DOHH2 (cell line): ENCODE measurements around the gene DNAH14.

ENCODE experiments used
- H3F3A ChIP-seq: fragments of 200-600 bp; sonication (generic), shearing (Covaris generic); 2 replicates; pipeline ENCODE4 v1.6.0; 2016; ENCODE audit warnings: antibody characterized with exemption, mild to moderate bottlenecking; ENCODE audit not compliant: control insufficient read depth, insufficient read depth
- H3K27ac ChIP-seq: fragments of 200-600 bp; sonication (generic); 2 replicates; pipeline ENCODE4 v1.5.1; 2014; ENCODE audit warnings: low read depth, mild to moderate bottlenecking, low read length, moderate library complexity
- H3K27me3 ChIP-seq: fragments of 200-600 bp; sonication (generic); 2 replicates; pipeline ENCODE4 v1.6.1; 2014; ENCODE audit warnings: mild to moderate bottlenecking, low read length, mixed read lengths; ENCODE audit not compliant: control insufficient read depth
- H3K36me3 ChIP-seq: fragments of 200-600 bp; sonication (generic); 2 replicates; pipeline ENCODE4 v1.6.1; 2014; ENCODE audit warnings: mild to moderate bottlenecking, low read length, moderate library complexity, mixed read lengths; ENCODE audit not compliant: control insufficient read depth
- H3K4me1 ChIP-seq: fragments of 200-600 bp; sonication (generic); 2 replicates; pipeline ENCODE4 v1.6.1; 2014; ENCODE audit warnings: mild to moderate bottlenecking, low read length, mixed read lengths; ENCODE audit not compliant: control insufficient read depth
- H3K4me2 ChIP-seq: fragments of 200-600 bp; sonication (generic); 2 replicates; pipeline ENCODE4 v1.6.0; 2014; ENCODE audit warnings: mild to moderate bottlenecking, low read length, moderate library complexity
- H3K4me3 ChIP-seq: fragments of 200-600 bp; sonication (generic); 2 replicates; pipeline ENCODE4 v1.5.1; 2014; ENCODE audit warnings: mild to moderate bottlenecking, low read length, mixed read lengths
- H3K79me2 ChIP-seq: fragments of 200-600 bp; sonication (generic); 2 replicates; pipeline ENCODE4 v1.6.1; 2014; ENCODE audit warnings: mild to moderate bottlenecking, low read length, mixed read lengths; ENCODE audit not compliant: control insufficient read depth
- H3K9me2 ChIP-seq: fragments of 200-600 bp; sonication (generic); replicated peaks from 2 replicates; pipeline ENCODE4 v1.6.1; 2014; ENCODE audit warnings: mild to moderate bottlenecking, low read length, mixed read lengths; ENCODE audit not compliant: control insufficient read depth
- H3K9me3 ChIP-seq: fragments of 200-600 bp; sonication (generic); 2 replicates; pipeline ENCODE4 v1.6.1; 2014; ENCODE audit warnings: antibody characterized with exemption, low read length, mixed read lengths; ENCODE audit not compliant: control insufficient read depth, insufficient read depth
- H4K20me1 ChIP-seq: fragments of 200-600 bp; sonication (generic); 2 replicates; pipeline ENCODE4 v1.6.0; 2014; ENCODE audit warnings: low read depth, mild to moderate bottlenecking, antibody characterized with exemption, low read length, moderate library complexity; ENCODE audit not compliant: control insufficient read depth, insufficient read depth
- EZH2phosphoT487 ChIP-seq: fragments of 200-600 bp; sonication (generic); IDR thresholded peaks from 2 replicates; pipeline ENCODE4 v1.6.1; 2017; ENCODE audit warnings: borderline replicate concordance, mild to moderate bottlenecking, antibody characterized with exemption, low read length, moderate library complexity, mixed read lengths
- TF ChIP-seq, protein P1 (sequence below): fragments of 200-600 bp; sonication (generic); IDR thresholded peaks from one replicate; pipeline ENCODE4 v1.5.1; 2014; ENCODE audit warnings: antibody characterized with exemption, mild to moderate bottlenecking, low read depth, low read length; ENCODE audit not compliant: poor library complexity, severe bottlenecking

The DNAH14 gene

DNA sequence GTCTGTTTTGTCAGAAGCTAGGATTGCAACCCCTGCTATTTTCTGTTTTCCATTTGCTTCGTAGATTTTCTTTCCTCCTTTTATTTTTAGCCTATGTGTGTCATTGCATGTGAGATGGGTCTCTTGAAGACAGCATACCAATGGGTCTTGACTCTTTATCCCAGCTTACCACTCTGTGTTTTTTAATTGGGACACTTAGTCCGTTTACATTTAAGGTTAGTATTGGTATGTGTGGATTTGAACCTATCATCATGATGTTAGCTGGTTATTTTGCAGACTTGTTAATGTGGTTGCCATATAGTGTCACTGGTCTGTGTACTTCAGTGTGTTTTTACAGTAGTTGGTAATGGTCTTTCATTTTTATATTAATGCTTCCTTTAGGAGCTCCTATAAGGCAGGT is 141.5 kb downstream of the DNAH14 start:
- H3K27ac ChIP-seq: no peak overlapping the region
- 0 out of 2 replicates have a peak, but pooled peaks cover 3% of the 10 kb centered on the region for H3K9me3 ChIP-seq
- H3K79me2 ChIP-seq: no peaks in the 10 kb centered on the region
- H4K20me1 ChIP-seq: no peaks in the 10 kb centered on the region
- no peaks in the 10 kb centered on the region for H3K9me2 ChIP-seq
- H3K27me3 ChIP-seq: no peaks in the 10 kb centered on the region
- H3K4me3 ChIP-seq: no peak overlapping the region
- H3K4me2 ChIP-seq: no peak overlapping the region
- H3K36me3 ChIP-seq: no peaks in the 10 kb centered on the region
- no peaks in the 10 kb centered on the region for H3K4me1 ChIP-seq
- TF ChIP-seq EZH2phosphoT487: no peak
- TF ChIP-seq, protein P1, sequence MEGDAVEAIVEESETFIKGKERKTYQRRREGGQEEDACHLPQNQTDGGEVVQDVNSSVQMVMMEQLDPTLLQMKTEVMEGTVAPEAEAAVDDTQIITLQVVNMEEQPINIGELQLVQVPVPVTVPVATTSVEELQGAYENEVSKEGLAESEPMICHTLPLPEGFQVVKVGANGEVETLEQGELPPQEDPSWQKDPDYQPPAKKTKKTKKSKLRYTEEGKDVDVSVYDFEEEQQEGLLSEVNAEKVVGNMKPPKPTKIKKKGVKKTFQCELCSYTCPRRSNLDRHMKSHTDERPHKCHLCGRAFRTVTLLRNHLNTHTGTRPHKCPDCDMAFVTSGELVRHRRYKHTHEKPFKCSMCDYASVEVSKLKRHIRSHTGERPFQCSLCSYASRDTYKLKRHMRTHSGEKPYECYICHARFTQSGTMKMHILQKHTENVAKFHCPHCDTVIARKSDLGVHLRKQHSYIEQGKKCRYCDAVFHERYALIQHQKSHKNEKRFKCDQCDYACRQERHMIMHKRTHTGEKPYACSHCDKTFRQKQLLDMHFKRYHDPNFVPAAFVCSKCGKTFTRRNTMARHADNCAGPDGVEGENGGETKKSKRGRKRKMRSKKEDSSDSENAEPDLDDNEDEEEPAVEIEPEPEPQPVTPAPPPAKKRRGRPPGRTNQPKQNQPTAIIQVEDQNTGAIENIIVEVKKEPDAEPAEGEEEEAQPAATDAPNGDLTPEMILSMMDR: no peak
- no peaks in the 10 kb centered on the region for H3F3A ChIP-seq

DNA sequence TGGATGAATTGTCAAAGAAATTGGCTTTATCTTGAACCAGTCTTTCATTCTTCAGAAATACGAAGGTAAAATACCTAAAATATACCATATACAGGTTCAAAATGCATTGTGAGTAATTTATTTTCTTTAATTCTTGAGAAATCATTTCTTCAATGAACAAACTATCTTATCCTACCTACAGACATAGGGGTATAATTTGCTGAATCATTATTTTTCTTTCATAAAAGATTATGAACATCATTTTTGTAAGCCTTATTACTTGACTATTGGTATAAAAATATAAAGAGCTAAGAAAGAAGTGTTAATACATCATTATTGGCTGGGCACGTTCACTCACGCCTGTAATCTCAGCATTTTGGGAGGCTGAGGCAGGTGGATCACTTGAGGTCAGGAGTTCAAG is 167.7 kb downstream of the DNAH14 start:
- TF ChIP-seq EZH2phosphoT487: no peak
- TF ChIP-seq, protein P1: no peak
- no peak overlapping the region for H3K4me2 ChIP-seq
- H3F3A ChIP-seq: no peaks in the 10 kb centered on the region
- H3K79me2 ChIP-seq: no peaks in the 10 kb centered on the region
- H3K9me3 ChIP-seq: no peaks in the 10 kb centered on the region
- H4K20me1 ChIP-seq: no peaks in the 10 kb centered on the region
- H3K4me3 ChIP-seq: no peak overlapping the region
- no peak overlapping the region for H3K27ac ChIP-seq
- H3K36me3 ChIP-seq: no peaks in the 10 kb centered on the region
- no peaks in the 10 kb centered on the region for H3K4me1 ChIP-seq
- H3K9me2 ChIP-seq: no peaks in the 10 kb centered on the region
- H3K27me3 ChIP-seq: no peaks in the 10 kb centered on the region

DNA sequence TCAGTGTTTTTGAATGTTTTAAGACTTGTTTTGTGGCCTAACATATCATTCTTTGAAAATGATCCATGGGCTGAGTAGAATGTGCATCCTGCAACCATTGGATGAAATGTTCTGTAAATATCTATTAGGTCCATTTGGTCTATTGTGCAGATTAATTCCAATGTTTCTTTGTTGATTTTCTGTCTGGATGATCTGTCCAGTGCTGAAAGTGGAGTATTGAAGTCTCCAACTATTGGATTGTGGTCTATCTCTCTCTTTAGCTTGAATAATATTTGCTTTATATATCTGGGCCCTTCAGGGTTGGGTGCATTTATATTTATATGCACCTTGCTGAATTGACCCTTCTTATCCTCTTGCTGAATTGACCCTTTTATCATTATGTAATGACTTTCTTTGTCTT is 181.5 kb downstream of the DNAH14 start:
- no peaks in the 10 kb centered on the region for H3K4me1 ChIP-seq
- no peaks in the 10 kb centered on the region for H3K9me3 ChIP-seq
- no peaks in the 10 kb centered on the region for H3F3A ChIP-seq
- no peak overlapping the region for H3K27ac ChIP-seq
- no peak overlapping the region for H3K4me3 ChIP-seq
- H3K9me2 ChIP-seq: no peaks in the 10 kb centered on the region
- H3K36me3 ChIP-seq: no peaks in the 10 kb centered on the region
- H3K79me2 ChIP-seq: no peaks in the 10 kb centered on the region
- H4K20me1 ChIP-seq: no peaks in the 10 kb centered on the region
- TF ChIP-seq EZH2phosphoT487: no peak
- TF ChIP-seq, protein P1: no peak
- H3K27me3 ChIP-seq: no peaks in the 10 kb centered on the region
- H3K4me2 ChIP-seq: no peak overlapping the region

- H3K79me2 ChIP-seq: no peaks in the 10 kb centered on the region
- H3K4me2 ChIP-seq: no peak overlapping the region
- H3F3A ChIP-seq: no peaks in the 10 kb centered on the region
- no peaks in the 10 kb centered on the region for H3K9me2 ChIP-seq
- H3K9me3 ChIP-seq: no peaks in the 10 kb centered on the region
- no peaks in the 10 kb centered on the region for H3K27me3 ChIP-seq
- TF ChIP-seq EZH2phosphoT487: no peak
- TF ChIP-seq, protein P1: no peak
- H4K20me1 ChIP-seq: no peaks in the 10 kb centered on the region
- H3K4me1 ChIP-seq: no peaks in the 10 kb centered on the region
- H3K4me3 ChIP-seq: no peak overlapping the region
- H3K36me3 ChIP-seq: no peaks in the 10 kb centered on the region
- H3K27ac ChIP-seq: no peak overlapping the region
Observed at GRCh38 chr1:225113265-225113664, 183.8 kb downstream of the DNAH14 start.
